Spleen (tissue), 11 donors: Measurements from ENCODE around the gene MAP4K4. TPM values are rescaled to one million over a fixed set of nuclear protein-coding genes. Genes with fewer than 3 reads are reported as not detected.

Source experiments
- DNase-seq: peaks from one replicate; pipeline ENCODE4 v3.0.0-alpha.2; 2020
- H3K27ac ChIP-seq, 8 donors: fragments of 200-600 bp; sonication (generic) in 7 of 8; 1 replicate in 4 of 8; 2 replicates in 4 of 8; pipeline versions ENCODE4 v1.5.0 to v1.8.0; 2016 to 2021; ENCODE audit warnings: inconsistent platforms in 4 of 8, mild to moderate bottlenecking in 4 of 8, moderate library complexity in 1 of 8
- H3K27me3 ChIP-seq, 7 donors: fragments of 200-600 bp; sonication (generic) in 6 of 7; replicated peaks in 1 of 7; 1 replicate in 4 of 7; 2 replicates in 3 of 7; pipeline versions ENCODE4 v1.5.0 to v1.8.0; 2016 to 2021; ENCODE audit warnings: inconsistent platforms in 3 of 7, mild to moderate bottlenecking in 1 of 7
- H3K36me3 ChIP-seq, 6 donors: fragments of 200-600 bp; sonication (generic) in 5 of 6; 1 replicate in 4 of 6; 2 replicates in 2 of 6; pipeline versions ENCODE4 v1.5.0 to v1.8.0; 2016 to 2021; ENCODE audit warnings: inconsistent platforms in 2 of 6
- H3K4me1 ChIP-seq, 6 donors: fragments of 200-600 bp; sonication (generic) in 5 of 6; 1 replicate in 3 of 6; 2 replicates in 3 of 6; pipeline versions ENCODE4 v1.5.0 to v1.8.0; 2016 to 2021; ENCODE audit warnings: inconsistent platforms in 3 of 6
- H3K4me3 ChIP-seq, 8 donors: fragments of 200-600 bp; sonication (generic) in 7 of 8; 1 replicate in 4 of 8; 2 replicates in 4 of 8; pipeline versions ENCODE4 v1.5.0 to v1.8.0; 2016 to 2021; ENCODE audit warnings: inconsistent platforms in 4 of 8, mild to moderate bottlenecking in 4 of 8, moderate library complexity in 2 of 8
- H3K9me3 ChIP-seq, 8 donors: fragments of 200-600 bp; sonication (generic) in 7 of 8; 1 replicate in 4 of 8; 2 replicates in 4 of 8; pipeline versions ENCODE4 v1.5.0 to v1.8.0; 2016 to 2021; ENCODE audit warnings: inconsistent platforms in 4 of 8
- CTCF ChIP-seq, 11 experiments: fragments of 200-600 bp in 7 of 11; fragments of 450-650 bp in 4 of 11; sonication (generic) in 4 of 11; IDR thresholded peaks in 8 of 11; conservative IDR thresholded peaks in 3 of 11; 1 replicate in 7 of 11; 2 replicates in 4 of 11; pipeline versions ENCODE4 v1.4.0 to v1.8.0; 2016 to 2021; ENCODE audit warnings: antibody characterized with exemption in 11 of 11, inconsistent platforms in 4 of 11, mild to moderate bottlenecking in 1 of 11
- POLR2A ChIP-seq, 3 donors: fragments of 450-650 bp; IDR thresholded peaks; one replicate each; pipeline ENCODE4 v1.5.1; 2017; ENCODE audit warnings: antibody characterized with exemption in 3 of 3, mild to moderate bottlenecking in 1 of 3
- POLR2AphosphoS5 ChIP-seq, 3 donors: sonication (generic); formaldehyde crosslinking; IDR thresholded peaks; one replicate each; pipeline ENCODE4 v1.5.1; 2017; ENCODE audit warnings: antibody characterized with exemption in 3 of 3
- WGBS, 5 donors: extraction: QIAGEN DNeasy Blood & Tissue Kit in 3 of 5; methylation state at CpG; one replicate each; pipeline versions ENCODE4 v1.1.5 to v1.1.7; 2013 to 2018; 5-methylcytosine and 5-hydroxymethylcytosine counted together
- intact Hi-C: fragments of 100-400 bp; cut with DNase I; formaldehyde crosslinking; loops from one replicate; pipeline ENCODE4 v1.15.0; 2023; ENCODE audit warnings: low total_unique reads
- polyA plus RNA-seq, 3 donors: library from polyadenylated mRNA; stranded (reverse); fragments of 200-250 nt; gene quantifications; one replicate each; pipeline ENCODE4 v1.2.1, GENCODE V29; 2013
- total RNA-seq, 7 donors: library from RNA; depleted of rRNA in 3 of 7; stranded (reverse); fragments of >200 nt in 3 of 7; fragmentation: NEBNext Ultra II Directional in 4 of 7; extraction: Animal tissue kit (Norgen Biotek cat#: 25700) in 4 of 7; gene quantifications; one replicate each; pipeline versions ENCODE4 v1.1.0 to v1.2.1, GENCODE V29; 2016 to 2021
- donor health status: healthy with polysubstance abuse.
- donor health status: DM: no; HTN: no; CAD: no; lungs with moderate emphysema.
- donor health status: DM: no; HTN: no; CAD: no.
- donor health status: Bipolar disorder and iron deficiency.
- donor health status: healthy.
- donor health status: DM: no; HTN: no; CAD: no.
- donor health status: DM: yes; HTN: yes; CAD: no.

Gene MAP4K4
- total and polyA plus RNA-seq, 10 donors: 16.7 to 108 (median 71.7) TPM

- Histone ChIP-seq H3K27me3 (no peaks in the 10 kb centered on the region), H3K36me3 (no peaks in the 10 kb centered on the region), H3K4me3 (no peak overlapping the region), H3K9me3 (peaks cover 0 to 10% (median 4%) of the 10 kb centered on the region in 8 donors), H3K27ac (no peak overlapping the region), H3K4me1 (peaks cover 0 to 8% (median 0%) of the 10 kb centered on the region in 6 donors)
- DNase-seq: no peak
- intact Hi-C loops: no loop called here
- WGBS, 5 donors: 92 to 100% (median 96%) methylated on average over 2 of the region's 2 CpGs
- no peak for TF ChIP-seq POLR2AphosphoS5 (IDR thresholded peaks at IDR 0.05)
- TF ChIP-seq POLR2A (IDR thresholded peaks at IDR 0.05): no peak
- TF ChIP-seq CTCF (IDR thresholded peaks at IDR 0.05 in 8 of 11, conservative IDR thresholded peaks at IDR 0.05 in 3 of 11): no peak
Observed at GRCh38 chr2:101690547-101691152, 6.9 kb upstream of the MAP4K4 start.

- Histone ChIP-seq H3K27me3 (no peaks in the 10 kb centered on the region), H3K4me3 (no peak overlapping the region), H3K27ac (no peak overlapping the region), H3K4me1 (peaks cover 0 to 18% (median 6%) of the 10 kb centered on the region in 6 donors), H3K9me3 (peaks cover 0 to 10% (median 4%) of the 10 kb centered on the region in 8 donors), H3K36me3 (no peaks in the 10 kb centered on the region)
- TF ChIP-seq POLR2AphosphoS5 (IDR thresholded peaks at IDR 0.05): no peak
- no peak for TF ChIP-seq CTCF (IDR thresholded peaks at IDR 0.05 in 8 of 11, conservative IDR thresholded peaks at IDR 0.05 in 3 of 11)
- TF ChIP-seq POLR2A (IDR thresholded peaks at IDR 0.05): no peak
- intact Hi-C loops: no loop called here
- DNase-seq: no peak
- WGBS, 5 donors: 14 to 26% (median 22%) methylated on average over 3 of the region's 3 CpGs
Observed at GRCh38 chr2:101692041-101692440, 5.5 kb upstream of the MAP4K4 start.

- TF ChIP-seq POLR2A (IDR thresholded peaks at IDR 0.05) (no peak), POLR2AphosphoS5 (IDR thresholded peaks at IDR 0.05) (no peak), CTCF (IDR thresholded peaks at IDR 0.05 in 8 of 11, conservative IDR thresholded peaks at IDR 0.05 in 3 of 11) (no peak)
- H3K4me1 ChIP-seq: peaks cover 0 to 20% (median 6%) of the 10 kb centered on the region in 6 donors
- 89 to 97% (median 94%) methylated on average over 3 of the region's 3 CpGs for WGBS, 5 donors
- intact Hi-C loops: no loop called here
- no peak overlapping the region for H3K27ac ChIP-seq
- peaks cover 0 to 10% (median 4%) of the 10 kb centered on the region in 8 donors for H3K9me3 ChIP-seq
- no peaks in the 10 kb centered on the region for H3K27me3 ChIP-seq
- H3K4me3 ChIP-seq: no peak overlapping the region
- H3K36me3 ChIP-seq: no peaks in the 10 kb centered on the region
- no peak for DNase-seq
Observed at GRCh38 chr2:101692766-101693165, 4.7 kb upstream of the MAP4K4 start.

GRCh38 chr2:101693991-101694588, 3.4 kb upstream of the MAP4K4 start:
- 95 to 100% (median 96%) methylated on average over 3 of the region's 3 CpGs for WGBS, 5 donors
- no peaks in the 10 kb centered on the region for H3K27me3 ChIP-seq
- no peak for DNase-seq
- no peak overlapping the region for H3K27ac ChIP-seq
- TF ChIP-seq POLR2AphosphoS5 (IDR thresholded peaks at IDR 0.05): no peak
- TF ChIP-seq CTCF (IDR thresholded peaks at IDR 0.05 in 8 of 11, conservative IDR thresholded peaks at IDR 0.05 in 3 of 11): no peak
- no peak for TF ChIP-seq POLR2A (IDR thresholded peaks at IDR 0.05)
- H3K9me3 ChIP-seq: peaks cover 0 to 10% (median 4%) of the 10 kb centered on the region in 8 donors
- no peaks in the 10 kb centered on the region for H3K36me3 ChIP-seq
- H3K4me1 ChIP-seq: peaks cover under 1 to 27% (median 11%) of the 10 kb centered on the region in 6 donors
- no peak overlapping the region for H3K4me3 ChIP-seq
- intact Hi-C loops: no loop called here
